Measurements from ENCODE around the gene ZNF860.

ZNF860 gene

DNA sequence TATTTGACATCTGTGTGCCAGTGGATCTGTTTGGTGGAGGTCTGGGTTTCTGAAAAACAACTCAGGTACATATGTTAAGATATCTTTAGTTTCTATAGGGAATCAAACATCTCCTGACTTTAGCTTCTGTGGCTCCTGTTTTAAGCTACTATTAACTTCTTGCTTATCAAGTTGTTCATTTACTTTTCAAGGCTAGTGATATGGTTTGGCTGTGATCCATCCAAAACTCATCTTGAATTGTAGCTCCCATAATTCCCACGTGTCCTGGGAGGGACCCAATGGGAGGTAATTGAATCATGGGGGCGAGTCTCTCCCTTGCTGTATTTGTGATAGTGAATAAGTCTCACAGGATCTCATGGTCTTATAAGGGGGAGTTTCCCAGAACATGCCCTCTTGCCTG, 41.4 kb downstream of the ZNF860 start:
- TF ChIP-seq, protein P1, sequence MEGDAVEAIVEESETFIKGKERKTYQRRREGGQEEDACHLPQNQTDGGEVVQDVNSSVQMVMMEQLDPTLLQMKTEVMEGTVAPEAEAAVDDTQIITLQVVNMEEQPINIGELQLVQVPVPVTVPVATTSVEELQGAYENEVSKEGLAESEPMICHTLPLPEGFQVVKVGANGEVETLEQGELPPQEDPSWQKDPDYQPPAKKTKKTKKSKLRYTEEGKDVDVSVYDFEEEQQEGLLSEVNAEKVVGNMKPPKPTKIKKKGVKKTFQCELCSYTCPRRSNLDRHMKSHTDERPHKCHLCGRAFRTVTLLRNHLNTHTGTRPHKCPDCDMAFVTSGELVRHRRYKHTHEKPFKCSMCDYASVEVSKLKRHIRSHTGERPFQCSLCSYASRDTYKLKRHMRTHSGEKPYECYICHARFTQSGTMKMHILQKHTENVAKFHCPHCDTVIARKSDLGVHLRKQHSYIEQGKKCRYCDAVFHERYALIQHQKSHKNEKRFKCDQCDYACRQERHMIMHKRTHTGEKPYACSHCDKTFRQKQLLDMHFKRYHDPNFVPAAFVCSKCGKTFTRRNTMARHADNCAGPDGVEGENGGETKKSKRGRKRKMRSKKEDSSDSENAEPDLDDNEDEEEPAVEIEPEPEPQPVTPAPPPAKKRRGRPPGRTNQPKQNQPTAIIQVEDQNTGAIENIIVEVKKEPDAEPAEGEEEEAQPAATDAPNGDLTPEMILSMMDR (IDR thresholded peaks at IDR 0.05; ENCODE audit: low read depth, low read length): no peak
- H3K4me3 ChIP-seq (ENCODE audit: low read depth, low read length): no peak overlapping the region

DNA sequence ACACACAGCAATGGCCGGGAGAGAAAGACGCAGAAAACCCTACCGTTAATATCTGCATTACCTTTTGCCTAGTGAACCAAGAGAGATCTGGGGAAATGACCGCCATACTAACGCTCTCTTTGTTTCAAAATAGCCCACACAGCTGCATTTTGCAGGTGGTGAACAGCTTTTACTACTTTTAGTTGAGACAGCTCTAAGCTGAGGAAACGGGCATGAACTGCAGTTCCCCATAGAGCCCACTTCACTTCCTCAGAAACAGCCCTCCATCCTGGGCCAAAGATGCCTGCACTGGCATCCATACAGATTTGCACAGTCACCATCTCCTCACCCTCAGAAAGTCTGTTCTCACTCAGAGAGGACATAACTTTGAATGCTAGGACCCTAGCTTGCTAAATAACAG, 45.0 kb downstream of the ZNF860 start:
- TF ChIP-seq, protein P1 (IDR thresholded peaks at IDR 0.05; ENCODE audit: low read depth, low read length): no peak
- no peak overlapping the region for H3K4me3 ChIP-seq (ENCODE audit: low read depth, low read length)

DNA sequence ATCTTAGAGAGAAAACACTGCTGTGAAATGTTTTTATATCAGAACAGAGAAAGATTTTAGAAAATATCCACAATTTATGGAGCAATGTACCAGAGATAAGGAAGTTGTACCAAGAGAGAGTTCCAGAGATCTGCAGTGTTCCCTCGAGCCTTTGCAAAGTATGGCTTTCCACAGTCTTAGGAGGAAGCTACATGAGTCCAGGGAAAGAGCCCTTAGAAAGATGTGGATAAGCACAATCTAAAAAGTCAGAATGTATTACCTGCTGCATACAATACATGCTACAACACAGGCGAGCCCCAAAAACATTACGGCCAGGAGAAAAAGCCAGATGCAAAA, 56.4 kb downstream of the ZNF860 start:
- H3K4me3 ChIP-seq (ENCODE audit: low read depth, low read length): no peak overlapping the region
- TF ChIP-seq, protein P1 (IDR thresholded peaks at IDR 0.05; ENCODE audit: low read depth, low read length): no peak

DNA sequence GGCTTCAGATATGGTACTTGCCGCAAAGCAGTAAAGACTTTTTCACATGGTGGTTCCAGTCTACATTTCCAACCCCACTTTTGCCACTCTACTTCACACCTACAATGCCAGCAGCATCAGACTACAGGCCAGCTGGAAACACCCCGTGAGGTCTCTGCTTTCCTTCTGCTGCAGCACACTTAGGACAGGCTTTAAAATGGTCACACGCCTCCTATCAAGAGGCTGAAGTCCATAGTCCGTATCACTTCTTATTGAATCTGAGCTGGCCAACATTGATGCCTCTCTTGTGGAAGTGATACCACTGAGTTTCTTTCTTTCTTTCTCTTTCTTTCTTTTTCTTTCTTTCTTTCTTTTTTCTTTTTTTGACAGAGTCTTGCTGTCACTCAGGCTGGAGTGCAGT, 59.8 kb downstream of the ZNF860 start:
- TF ChIP-seq, protein P1 (IDR thresholded peaks at IDR 0.05; ENCODE audit: low read depth, low read length): no peak
- no peak overlapping the region for H3K4me3 ChIP-seq (ENCODE audit: low read depth, low read length)

All from WI38 (cell line).